HTERT RPE-1 (cell line): ENCODE results near the gene ZNF710.
"Not testable (repeated sequence)": the region's sequence is repeated elsewhere in the genome, so short reads cannot be mapped to it uniquely, and the experiment has no call there.

Experiments used
- in situ Hi-C: fragments of 300-500 bp; cut with MboI; formaldehyde crosslinking; loops from 4 replicates; pipeline ENCODE4 v1.14.3; 2020; ENCODE audit warnings: low sequenced_read_pairs

Gene ZNF710

DNA sequence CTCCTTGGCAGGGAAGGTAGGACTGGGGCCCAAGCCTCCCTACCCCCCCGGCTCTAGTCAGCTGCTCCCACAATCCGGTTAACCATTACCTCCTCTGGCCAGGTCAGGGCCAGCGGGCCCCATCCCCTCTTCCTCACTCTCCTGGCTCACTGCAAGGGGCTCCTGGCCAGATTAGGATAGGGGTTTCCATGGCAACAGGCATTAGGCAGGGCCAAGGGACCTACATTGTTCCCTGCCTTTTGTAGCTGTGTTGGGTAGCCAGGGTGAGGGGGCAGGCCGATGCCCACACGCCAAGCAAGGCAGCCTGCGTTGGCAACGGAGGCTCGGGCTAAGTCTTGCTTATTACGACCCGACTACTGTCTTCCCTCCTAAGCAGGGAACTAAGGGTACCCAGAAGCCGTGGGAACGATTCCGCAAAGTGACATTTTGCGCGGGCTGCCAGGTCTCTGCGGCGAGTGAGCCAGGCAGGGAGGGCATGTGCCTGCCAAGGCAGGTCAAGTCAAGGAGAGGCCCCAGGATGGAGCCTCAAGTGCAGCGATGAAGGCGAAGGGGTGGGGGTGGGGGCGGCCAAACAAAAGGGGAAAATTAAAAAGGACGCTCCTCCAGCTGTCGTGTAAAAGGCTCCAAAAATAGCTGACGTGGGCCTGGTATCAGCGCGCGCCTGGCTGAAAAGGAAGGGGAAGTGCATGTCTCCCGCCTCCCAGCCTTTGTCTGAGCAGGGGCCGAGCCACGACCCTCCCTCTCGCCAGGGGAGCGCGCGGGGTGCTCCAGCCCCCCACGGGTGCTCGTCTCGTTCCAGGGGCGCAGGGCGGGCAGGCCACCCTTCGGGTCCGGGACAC, 100.2 kb downstream of the ZNF710 start:
- in situ Hi-C loops = no loop called here

DNA sequence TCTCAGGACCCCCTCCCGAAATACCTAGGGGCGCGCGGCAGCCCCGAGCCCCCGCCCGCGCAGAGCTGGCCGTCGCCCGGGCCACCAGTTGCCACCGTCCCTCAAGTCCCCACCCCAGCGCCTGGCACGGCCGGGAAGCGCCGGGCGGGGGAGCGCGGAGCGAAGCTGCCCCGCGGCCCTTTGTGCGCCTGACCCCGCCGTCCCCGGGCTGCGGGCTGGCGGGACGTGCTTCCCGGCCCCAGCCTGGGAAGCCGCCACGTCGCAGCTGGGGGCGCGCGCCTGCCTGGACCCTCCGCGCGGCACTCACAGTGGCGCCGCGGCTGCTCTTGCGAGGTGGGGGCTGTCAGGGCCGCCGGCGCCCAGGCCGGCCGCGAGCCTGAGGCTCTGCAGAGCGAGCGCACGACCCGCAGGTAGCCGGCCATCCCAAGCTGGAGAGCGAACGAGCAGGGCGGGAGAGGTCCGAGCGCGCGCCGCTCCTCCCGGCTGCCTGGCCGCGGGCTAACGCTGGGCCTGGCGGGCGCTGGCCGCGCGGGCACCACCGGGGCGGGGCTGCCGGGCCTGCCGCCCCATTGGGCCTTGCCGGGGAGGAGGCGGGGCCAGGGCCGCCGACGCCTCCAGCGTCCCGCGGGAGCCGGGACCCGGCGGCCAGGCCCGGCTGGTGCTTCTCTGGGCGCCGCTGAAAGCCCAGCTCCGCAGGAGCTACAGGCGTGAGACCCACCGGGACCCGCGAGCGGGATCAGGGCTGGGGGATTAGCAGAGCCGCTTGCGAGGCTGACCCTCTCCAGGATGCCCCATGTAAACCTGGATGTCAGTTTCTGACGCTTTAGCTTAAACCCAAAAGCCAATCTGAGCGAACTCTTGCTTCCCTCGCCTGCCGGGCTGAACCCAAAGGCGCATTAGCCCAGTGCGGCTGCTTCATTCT, 101.1 kb downstream of the ZNF710 start, which contains the start of gene IDH2:
IDH2 (minus strand) TSS at position 500 of the 922 bp plus-strand sequence; CDS start at position 422, 78 bp downstream.
- in situ Hi-C loops = no loop called here

DNA sequence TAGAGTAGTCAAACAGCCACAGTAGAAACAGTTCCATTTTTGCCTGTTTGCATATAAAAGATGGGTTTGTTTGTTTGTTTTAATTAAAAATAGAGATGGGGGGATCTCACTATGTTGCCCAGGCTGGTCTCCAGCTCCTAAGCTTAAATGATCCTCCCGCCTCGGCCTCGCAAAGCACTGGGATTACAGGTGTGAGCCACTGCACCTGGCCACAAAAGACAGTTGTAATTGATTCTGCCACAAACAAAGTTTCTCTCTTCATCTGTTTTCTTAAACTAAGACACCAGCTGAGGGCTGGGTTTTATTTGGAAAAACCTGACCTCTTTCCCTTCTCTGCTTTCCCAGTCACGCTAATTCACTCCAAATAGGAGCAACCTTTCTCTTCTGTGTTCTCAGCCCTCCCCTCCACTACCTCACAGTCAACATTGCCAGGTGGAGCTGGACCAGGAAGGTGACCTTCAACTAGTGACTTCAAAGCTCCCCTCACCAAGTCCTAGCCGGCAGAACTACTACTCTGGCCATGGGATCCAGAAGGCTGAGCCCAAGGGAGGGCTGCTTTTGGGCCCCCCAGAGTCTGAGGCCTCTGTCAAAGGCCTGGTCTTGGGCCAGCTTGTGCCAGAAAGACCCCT, 102.7 kb downstream of the ZNF710 start:
- in situ Hi-C loops = no loop called here

DNA sequence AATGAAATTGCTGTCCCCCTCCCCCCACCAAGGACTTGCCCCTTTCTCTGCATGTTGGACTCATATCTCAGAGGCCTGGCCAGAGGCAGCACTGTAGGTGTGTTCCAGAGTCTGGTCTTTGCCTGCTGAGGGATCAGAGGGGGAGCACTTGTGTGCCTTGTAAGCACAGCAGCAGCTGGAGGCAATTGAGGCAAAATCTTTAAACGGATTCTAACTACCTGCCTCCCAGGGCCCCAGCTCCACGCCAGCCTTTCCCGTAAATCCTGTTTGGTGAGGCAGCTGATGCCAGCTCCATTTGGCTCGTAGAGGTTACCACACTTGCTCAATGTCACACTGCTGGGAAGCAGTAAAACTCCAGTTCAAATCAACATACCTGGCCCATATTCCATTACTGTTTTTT, 103.4 kb downstream of the ZNF710 start:
- in situ Hi-C loops = no loop called here

DNA sequence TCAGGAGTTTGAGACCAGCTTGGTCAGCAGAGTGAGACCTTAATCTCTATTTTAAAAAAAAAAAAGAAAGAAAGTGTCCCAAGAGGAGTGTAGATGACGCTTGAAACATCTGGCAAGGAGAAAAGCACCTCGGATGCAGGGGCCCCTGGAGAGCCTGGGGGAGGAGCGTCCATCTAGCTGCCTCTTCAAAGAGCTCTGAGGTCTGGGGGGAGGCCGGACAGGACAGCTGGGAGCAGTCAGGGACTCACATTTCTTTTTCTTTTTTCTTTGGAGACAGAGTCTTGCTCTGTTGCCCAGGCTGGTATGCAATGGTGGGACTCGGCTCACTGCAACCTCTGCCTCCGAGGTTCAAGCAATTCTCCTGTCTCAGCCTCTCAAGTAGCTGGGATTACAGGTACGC, 104.4 kb downstream of the ZNF710 start:
- in situ Hi-C loops = no loop called here

DNA sequence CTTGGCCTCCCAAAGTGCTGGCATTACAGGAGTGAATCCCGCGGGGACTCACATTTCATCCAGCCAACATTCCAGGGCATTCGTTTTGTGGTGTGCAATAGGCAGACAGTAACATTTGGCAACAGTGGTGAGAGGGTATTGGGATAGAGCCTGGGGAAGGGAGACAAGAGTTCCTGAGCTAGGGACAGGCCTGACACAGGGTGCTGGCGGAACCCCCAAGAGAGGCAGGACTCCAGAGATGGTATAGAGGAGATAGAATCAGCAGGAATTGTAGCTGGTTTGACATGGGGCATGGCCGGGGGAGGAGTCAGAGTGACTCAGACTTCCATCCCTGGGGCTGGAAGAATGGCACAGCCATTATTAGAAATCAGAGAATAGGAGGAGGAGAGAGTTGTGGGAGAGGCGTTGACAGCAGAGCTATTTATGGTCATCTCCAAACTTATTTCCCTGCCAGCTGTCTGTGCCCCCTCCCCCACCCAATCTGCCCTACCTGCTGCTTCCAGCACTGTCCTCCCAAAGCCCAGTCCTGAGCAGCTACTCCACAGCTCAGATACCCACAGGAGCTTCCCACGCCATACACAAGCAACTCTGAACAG, 105.5 kb downstream of the ZNF710 start:
- in situ Hi-C loops = no loop called here

DNA sequence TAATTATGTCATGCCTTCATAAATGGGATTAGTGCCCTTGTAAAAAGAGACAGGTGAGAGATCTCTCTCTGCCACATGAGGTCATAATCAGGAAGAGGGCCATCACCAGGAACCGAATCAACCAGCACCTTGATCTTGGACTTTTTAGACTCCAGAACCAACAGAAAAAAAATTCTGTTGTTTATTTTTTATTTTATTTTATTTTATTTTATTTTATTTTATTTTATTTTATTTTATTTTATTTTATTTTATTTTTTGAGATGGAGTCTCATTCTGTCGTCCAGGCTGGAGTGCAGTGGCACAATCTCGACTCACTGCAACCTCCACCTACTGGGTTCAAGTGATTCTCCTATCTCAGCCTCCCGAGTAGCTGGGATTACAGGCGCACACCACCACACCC, 106.9 kb downstream of the ZNF710 start:
- in situ Hi-C loops = not testable (repeated sequence)

DNA sequence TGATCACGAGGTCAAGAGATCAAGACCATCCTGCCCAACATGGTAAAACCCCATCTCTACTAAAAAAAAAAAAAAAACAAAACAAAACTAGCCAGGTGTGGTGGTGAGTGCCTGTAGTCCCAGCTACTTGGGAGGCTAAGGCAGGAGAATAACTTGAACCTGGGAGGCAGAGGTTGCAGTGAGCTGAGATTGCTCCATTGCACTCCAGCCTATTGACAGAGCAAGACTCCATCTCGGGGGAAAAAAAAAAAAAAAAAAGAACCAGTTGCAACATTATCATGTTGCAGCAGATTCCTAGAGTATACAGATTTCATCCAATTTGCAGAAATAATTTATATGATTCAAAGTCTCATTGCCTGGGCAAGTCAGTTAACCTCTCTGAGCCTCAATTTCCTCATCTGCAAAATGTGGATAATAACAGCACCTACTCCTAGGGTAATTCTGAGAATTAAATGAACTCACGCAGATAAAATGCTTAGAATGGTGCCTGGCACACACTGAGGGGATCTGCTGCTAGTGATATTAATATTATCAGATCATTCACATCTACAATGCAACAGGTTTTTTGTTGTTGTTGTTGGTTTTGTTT, 108.1 kb downstream of the ZNF710 start:
- in situ Hi-C loops = not testable (repeated sequence)

DNA sequence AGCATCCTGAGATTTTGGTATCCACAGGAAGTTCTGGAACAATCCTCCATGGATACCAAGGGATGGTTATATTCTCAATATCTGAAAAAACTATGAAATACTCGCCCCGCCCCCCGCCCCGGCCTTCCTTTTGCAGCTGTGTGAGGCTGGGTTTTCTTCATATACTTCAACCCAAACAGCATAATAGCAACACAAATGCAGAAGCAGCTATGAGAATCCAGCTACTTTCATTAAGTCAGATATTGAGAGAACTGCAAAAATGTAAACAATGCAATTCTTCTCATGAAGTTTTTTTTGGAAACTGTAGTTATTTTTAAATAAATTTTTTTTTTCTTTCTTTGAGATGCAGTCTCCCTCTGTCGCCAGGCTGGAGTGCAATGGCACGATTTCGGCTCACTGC, 112.0 kb downstream of the ZNF710 start:
- in situ Hi-C loops = no loop called here

DNA sequence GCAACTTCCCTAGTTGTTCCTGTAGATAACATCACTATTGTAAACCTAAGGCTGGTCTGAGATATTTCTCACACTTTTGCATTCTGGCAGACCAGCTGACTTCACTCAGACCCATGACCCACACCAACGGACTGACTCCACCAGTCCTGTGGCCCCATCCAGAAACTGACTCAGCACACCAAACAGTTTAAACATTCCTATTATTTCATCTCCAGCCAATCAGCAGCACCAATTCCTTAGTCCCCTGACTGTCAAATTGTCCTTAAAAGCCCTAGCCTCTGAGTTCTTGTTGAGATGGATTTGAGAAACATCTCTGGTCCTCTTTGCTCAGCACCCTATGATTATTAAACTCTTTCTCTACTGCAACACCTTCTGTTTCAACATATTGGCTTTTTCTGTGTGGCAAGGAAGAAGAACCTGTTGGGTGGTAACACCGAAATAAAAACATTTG, 113.4 kb downstream of the ZNF710 start:
- in situ Hi-C loops = no loop called here

DNA sequence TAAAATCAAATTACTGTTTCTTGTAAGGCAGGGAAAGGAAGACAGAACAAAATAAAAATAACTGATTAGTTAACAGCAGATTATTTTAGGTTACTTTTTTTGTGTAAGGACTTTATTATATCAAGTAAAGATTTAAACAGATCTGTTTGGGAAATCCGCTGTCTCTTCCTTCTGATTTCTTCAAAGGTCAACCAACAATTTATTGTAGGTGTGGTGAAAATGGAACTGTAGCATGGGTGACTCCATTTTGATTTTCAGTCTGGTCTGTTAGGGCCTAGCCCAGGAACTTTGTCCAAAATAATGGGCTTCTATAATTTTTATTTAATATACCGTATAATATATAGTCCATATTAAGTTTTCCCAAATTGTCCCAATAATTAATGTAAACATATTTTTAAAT, 114.7 kb downstream of the ZNF710 start:
- in situ Hi-C loops = no loop called here

DNA sequence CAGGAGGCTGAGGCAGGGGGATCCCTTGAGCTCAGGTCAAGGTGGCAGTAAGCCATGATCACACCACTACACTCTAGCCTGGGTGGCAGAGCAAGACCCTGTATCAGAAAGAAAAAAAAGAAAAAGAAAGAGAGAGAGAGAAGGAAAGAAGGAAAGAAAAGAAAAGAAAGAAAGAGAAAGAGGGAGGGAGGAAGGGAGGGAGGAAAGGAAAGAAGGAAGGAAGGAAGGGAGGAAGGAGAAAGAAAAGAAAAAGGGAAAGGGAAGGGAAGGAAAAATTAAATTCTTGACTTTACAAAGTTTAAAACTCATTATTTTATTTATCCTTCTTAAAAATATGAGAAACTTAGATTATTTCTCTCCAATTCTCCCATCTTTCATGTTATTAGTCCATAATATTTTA, 118.2 kb downstream of the ZNF710 start:
- in situ Hi-C loops = no loop called here

DNA sequence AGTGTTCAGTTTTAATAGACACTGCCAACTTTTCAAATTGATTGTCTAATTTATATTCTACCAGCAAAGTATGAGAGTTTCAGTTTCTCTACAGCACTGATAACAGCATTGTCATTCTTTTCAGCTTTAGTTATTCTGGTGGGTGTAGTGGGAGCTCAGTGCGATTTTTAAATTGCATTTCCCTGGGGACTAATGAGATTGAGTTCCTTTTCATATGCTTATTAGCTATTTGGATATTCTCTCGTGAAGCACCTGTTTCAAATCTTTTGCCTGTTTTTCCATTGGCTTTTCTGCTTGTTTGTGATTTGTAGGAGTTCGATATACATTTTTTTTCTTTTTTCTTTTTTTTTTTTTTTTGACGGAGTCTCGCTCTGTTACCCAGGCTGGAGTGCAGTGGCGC, 120.0 kb downstream of the ZNF710 start:
- in situ Hi-C loops = no loop called here

DNA sequence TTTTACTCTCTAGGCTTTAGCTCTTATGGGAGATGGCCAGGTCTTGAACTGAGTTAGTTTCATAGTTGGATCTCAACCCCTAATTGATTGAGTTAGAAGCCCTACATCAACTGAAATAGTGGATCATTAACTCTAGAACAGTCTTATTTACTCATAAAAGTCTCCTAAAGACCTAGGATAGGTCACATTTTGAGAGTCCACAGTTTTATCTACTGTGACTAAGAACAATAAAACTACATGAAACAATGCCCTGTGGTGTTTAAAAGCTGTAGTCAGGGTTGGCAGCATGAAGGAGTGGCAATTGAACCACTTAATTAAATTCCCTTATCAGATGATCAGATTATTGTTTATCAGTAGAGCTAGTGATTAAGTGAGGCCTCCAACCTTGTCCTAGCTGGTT, 123.4 kb downstream of the ZNF710 start:
- in situ Hi-C loops = no loop called here

DNA sequence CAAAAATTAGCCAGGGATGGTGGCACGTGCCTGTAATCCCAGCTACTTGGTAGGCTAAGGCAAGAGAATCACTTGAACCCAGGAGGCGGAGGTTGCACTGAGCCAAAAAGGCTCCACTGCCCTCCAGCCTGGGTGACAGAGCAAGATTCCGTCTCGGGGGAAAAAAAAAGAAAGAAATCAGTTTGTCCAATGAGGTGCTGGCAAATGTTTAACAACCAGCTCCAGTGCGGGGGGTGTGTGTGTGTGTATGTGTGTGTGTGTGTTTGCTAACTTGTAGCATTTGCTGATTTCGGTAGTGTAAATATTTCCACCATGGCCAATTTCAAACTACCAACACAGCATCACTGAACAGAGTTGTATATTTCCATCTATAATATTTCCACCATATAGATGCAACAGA, 124.9 kb downstream of the ZNF710 start:
- in situ Hi-C loops = no loop called here

DNA sequence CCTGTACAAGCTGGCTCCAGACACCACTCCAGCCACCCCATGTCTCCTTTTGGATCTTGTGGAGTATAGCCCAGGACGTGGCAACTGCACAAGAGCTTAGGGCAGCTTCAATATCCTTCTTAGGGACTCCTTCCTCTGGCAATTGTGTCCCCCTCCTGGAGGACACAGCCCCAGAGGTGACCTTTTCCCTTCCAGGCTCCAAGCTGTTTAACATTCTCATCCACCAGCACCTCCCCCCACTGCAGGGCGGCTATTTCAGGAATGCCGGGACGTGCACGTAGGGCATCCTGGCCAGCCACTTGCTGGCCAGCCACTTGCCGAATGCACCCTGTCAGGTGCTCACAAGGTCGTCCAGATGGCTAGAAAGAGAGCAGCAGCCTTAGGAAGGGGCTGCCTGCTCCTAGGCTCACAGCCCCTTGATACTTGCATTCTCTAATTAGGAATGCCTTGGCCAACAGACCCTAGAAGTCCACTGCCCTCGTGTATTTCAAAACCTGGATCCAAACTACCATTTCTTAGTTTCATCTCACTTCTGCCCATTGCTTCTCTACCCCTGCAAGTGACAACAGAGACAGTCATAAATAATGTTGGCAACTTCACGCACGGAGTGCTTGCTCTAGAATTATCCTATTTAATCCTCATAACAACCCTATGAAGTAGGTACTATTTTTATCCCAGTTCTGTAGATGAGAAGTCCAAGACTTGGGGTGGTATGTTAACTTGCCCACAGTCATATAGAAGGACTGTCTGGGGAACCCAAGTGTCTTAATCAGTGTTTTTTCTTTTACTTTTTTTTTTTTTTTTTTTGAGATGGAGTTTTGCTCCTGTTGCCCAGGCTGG, 125.7 kb downstream of the ZNF710 start:
- in situ Hi-C loops = no loop called here

DNA sequence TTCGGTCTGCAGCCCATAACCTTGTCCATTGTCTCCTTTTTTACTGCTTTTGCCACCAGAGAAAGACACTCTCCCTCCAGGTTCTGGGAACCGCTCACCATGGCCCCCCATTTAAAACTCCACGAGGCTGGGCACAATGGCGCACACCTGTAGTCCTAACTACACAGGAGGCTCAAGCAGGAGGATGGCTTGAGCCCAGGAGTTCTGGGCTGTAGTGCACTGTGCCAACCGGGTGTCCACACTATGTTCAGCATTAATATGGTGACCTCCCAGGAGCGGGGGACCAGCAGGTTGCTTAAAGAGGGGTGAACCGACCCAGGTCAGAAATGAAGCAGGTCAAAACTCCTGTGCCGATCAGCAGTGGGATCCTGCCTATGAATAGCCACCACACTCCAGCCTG, 129.2 kb downstream of the ZNF710 start:
- in situ Hi-C loops = no loop called here
